HepG2 (cell line): ENCODE measurements around the gene ABHD1. TPM values are rescaled to one million over a fixed set of nuclear protein-coding genes. Genes with fewer than 3 reads are reported as not detected.

Experiments used
- ATF7 ChIP-seq, 2 experiments: fragments of 450-650 bp in 1 of 2; sonication (generic) in 1 of 2; formaldehyde crosslinking in 1 of 2; IDR thresholded peaks; 2 replicates each; pipeline versions ENCODE4 v1.4.0 to v1.6.1; 2016 to 2020; ENCODE audit warnings: antibody characterized with exemption in 1 of 2, mild to moderate bottlenecking in 1 of 2, missing genetic modification reagents in 1 of 2
- CSRNP2 ChIP-seq: sonication (generic); formaldehyde crosslinking; conservative IDR thresholded peaks from 2 replicates; pipeline ENCODE4 v1.8.0; 2022; ENCODE audit warnings: low read depth, missing genetic modification reagents
- MAFG ChIP-seq: sonication (generic); formaldehyde crosslinking; IDR thresholded peaks from 2 replicates; pipeline ENCODE4 v1.5.1; 2020; ENCODE audit warnings: mild to moderate bottlenecking, missing genetic modification reagents
- ZNF407 ChIP-seq: sonication (generic); formaldehyde crosslinking; IDR thresholded peaks from one replicate; pipeline ENCODE4 v1.5.1; 2020; ENCODE audit warnings: mild to moderate bottlenecking, missing genetic modification reagents; ENCODE audit errors: not compliant biosample characterization
- polyA plus RNA-seq, 8 experiments: library from polyadenylated mRNA; depleted of rRNA in 3 of 8; stranded (reverse) in 7 of 8; unstranded in 1 of 8; fragments of >200 nt; fragmentation: Illumina TruSeq in 4 of 8; extraction: Trizol in 4 of 8; gene quantifications; 2 replicates each; pipeline versions ENCODE4 v1.2.1 to v1.2.3, GENCODE V29; 2011 to 2016; ENCODE audit warnings: low read depth in 4 of 8, missing spikeins in 1 of 8, mixed read lengths in 1 of 8; ENCODE audit not compliant: insufficient read depth in 1 of 8
- total RNA-seq, 5 experiments: library from RNA; depleted of rRNA; stranded (reverse); fragments of >200 nt; fragmentation: Illumina TruSeq; extraction: Trizol; gene quantifications; 2 replicates each; pipeline ENCODE4 v1.2.3, GENCODE V29; 2016; ENCODE audit warnings: low read depth in 1 of 5
- TF ChIP-seq, protein P1 (sequence below): sonication (generic); formaldehyde crosslinking; IDR thresholded peaks from 2 replicates; pipeline ENCODE4 v1.5.0; 2020; ENCODE audit warnings: mild to moderate bottlenecking, missing genetic modification reagents, borderline replicate concordance
- TF ChIP-seq, protein P2 (sequence below): sonication (generic); formaldehyde crosslinking; IDR thresholded peaks from 2 replicates; pipeline ENCODE4 v1.4.0; 2020; ENCODE audit warnings: mild to moderate bottlenecking, missing genetic modification reagents

ABHD1 gene
- total and polyA plus RNA-seq, 2 of the 13 experiments (the other 11 are each of a cell fraction or from before 2014, with no cell fraction given), result 0.04 to 0.81 TPM

DNA sequence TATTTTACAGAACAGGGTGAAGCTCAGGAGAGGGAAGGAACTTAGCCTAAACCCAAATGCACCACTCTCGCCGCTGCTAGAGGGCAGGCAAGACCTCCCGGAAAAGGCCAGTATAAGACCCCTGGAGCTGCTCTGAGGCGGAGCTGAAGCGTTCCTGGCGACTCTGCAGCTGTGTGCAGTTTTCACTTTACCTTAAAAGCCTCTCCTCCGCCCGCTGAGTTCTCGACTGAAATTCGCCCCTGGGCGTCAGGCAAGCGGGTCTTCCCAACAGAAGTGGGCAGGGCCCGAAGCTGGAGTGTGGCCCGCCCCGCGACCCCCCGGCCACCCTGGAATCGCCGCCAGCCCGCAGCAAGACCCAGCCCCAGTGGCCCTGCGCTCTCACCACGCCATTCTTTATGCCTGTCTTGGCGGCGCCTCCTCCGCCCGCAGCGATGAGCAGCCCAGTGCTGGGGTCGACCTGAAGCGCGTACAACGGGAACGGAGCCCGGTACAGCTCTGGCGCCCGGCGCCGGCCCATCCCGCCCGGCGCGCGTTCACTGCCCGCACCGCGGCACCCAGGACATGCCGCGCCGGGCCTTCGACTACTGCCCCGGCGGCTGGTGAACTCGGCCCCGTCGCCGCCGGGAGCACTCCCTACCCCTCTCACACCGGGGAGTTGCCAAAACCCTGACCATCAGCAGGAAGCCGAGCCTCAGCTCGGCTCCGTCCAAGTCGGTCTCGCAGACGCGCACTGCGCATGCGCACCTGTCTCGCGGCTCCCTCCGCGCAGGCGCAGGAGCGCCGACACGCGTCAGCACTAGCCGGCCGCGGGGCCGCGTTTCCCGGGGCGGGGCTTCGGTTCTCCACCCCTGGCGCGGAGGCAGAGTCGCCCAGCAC lies 10.5 kb downstream of the ABHD1 start, which contains the start of gene PREB (continued):
- TF ChIP-seq, protein P1, sequence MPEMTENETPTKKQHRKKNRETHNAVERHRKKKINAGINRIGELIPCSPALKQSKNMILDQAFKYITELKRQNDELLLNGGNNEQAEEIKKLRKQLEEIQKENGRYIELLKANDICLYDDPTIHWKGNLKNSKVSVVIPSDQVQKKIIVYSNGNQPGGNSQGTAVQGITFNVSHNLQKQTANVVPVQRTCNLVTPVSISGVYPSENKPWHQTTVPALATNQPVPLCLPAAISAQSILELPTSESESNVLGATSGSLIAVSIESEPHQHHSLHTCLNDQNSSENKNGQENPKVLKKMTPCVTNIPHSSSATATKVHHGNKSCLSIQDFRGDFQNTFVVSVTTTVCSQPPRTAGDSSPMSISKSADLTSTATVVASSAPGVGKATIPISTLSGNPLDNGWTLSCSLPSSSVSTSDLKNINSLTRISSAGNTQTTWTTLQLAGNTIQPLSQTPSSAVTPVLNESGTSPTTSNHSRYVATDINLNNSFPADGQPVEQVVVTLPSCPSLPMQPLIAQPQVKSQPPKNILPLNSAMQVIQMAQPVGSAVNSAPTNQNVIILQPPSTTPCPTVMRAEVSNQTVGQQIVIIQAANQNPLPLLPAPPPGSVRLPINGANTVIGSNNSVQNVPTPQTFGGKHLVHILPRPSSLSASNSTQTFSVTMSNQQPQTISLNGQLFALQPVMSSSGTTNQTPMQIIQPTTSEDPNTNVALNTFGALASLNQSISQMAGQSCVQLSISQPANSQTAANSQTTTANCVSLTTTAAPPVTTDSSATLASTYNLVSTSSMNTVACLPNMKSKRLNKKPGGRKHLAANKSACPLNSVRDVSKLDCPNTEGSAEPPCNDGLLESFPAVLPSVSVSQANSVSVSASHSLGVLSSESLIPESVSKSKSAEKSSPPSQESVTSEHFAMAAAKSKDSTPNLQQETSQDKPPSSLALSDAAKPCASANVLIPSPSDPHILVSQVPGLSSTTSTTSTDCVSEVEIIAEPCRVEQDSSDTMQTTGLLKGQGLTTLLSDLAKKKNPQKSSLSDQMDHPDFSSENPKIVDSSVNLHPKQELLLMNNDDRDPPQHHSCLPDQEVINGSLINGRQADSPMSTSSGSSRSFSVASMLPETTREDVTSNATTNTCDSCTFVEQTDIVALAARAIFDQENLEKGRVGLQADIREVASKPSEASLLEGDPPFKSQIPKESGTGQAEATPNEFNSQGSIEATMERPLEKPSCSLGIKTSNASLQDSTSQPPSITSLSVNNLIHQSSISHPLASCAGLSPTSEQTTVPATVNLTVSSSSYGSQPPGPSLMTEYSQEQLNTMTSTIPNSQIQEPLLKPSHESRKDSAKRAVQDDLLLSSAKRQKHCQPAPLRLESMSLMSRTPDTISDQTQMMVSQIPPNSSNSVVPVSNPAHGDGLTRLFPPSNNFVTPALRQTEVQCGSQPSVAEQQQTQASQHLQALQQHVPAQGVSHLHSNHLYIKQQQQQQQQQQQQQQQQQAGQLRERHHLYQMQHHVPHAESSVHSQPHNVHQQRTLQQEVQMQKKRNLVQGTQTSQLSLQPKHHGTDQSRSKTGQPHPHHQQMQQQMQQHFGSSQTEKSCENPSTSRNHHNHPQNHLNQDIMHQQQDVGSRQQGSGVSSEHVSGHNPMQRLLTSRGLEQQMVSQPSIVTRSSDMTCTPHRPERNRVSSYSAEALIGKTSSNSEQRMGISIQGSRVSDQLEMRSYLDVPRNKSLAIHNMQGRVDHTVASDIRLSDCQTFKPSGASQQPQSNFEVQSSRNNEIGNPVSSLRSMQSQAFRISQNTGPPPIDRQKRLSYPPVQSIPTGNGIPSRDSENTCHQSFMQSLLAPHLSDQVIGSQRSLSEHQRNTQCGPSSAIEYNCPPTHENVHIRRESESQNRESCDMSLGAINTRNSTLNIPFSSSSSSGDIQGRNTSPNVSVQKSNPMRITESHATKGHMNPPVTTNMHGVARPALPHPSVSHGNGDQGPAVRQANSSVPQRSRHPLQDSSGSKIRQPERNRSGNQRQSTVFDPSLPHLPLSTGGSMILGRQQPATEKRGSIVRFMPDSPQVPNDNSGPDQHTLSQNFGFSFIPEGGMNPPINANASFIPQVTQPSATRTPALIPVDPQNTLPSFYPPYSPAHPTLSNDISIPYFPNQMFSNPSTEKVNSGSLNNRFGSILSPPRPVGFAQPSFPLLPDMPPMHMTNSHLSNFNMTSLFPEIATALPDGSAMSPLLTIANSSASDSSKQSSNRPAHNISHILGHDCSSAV (CRISPR knock-in tag), result 0 out of 2 replicates have a peak, but pooled peaks have one; percentile 51
- TF ChIP-seq CSRNP2 (CRISPR knock-in tag) (no peak), MAFG (CRISPR knock-in tag) (no peak), ATF7 (IDR thresholded peaks at IDR 0.05) (no peak), ATF7 (CRISPR knock-in tag; IDR thresholded peaks at IDR 0.05) (peak; percentile 67; the same call in 1 of the 2 replicates), ZNF407 (CRISPR knock-in tag) (peak; percentile 58)
- TF ChIP-seq, protein P2, sequence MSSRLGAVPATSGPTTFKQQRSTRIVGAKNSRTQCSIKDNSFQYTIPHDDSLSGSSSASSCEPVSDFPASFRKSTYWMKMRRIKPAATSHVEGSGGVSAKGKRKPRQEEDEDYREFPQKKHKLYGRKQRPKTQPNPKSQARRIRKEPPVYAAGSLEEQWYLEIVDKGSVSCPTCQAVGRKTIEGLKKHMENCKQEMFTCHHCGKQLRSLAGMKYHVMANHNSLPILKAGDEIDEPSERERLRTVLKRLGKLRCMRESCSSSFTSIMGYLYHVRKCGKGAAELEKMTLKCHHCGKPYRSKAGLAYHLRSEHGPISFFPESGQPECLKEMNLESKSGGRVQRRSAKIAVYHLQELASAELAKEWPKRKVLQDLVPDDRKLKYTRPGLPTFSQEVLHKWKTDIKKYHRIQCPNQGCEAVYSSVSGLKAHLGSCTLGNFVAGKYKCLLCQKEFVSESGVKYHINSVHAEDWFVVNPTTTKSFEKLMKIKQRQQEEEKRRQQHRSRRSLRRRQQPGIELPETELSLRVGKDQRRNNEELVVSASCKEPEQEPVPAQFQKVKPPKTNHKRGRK (CRISPR knock-in tag), result no peak
